GM20431 (cell line): ENCODE measurements around the gene SAMD4B.
"Not testable (repeated sequence)": the region's sequence is repeated elsewhere in the genome, so short reads cannot be mapped to it uniquely, and the experiment has no call there.

Experiments used
- in situ Hi-C: fragments of 300-500 bp; cut with MseI, MboI; formaldehyde crosslinking; loops from one replicate; pipeline ENCODE4 v1.15.0; 2020; ENCODE audit warnings: low sequenced_read_pairs; ENCODE audit not compliant: unreplicated experiment

Gene SAMD4B

DNA sequence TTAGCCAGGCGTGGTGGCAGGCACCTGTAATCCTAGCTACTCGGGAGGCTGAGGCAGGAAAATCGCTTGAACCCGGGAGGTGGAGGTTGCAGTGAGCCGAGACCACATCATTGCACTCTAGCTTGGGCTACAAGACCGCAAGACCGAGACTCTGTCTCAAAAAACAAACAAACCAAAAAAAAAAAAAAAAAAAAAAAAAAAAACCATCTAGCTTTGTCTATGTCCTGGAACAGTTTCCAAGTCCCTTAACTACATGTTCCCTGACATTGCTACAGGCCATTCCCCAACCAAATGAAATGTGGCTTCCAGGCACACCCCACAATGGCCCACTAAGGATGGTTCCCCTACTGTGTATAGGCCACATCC lies 32.9 kb upstream of the SAMD4B start:
- in situ Hi-C loops, result not testable (repeated sequence)

- in situ Hi-C loops, result no loop called here
Measured at GRCh38 chr19:39310558-39311311, 31.5 kb upstream of the SAMD4B start.

GRCh38 chr19:39314016-39314728 lies 28.0 kb upstream of the SAMD4B start:
- in situ Hi-C loops, result no loop called here

DNA sequence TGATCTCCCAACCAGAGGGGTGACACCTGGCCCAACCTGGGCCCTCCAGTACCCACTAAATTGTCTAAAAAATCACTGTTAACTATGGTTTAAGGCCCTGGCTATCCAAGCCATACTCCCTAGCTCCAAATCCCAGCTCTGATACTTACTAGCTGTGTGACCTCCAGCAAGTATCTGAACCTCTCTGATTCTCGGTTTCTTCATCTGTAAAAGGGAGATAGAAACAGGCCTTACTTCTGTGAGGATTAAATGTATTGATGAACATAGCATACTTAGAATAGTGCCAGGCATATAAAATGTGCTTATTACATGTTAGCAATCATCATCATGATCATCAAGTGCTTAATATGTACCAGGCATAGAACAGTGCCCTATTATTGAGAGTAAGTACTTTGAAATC lies 26.3 kb upstream of the SAMD4B start:
- in situ Hi-C loops, result no loop called here

GRCh38 chr19:39316627-39317321 lies 25.4 kb upstream of the SAMD4B start:
- in situ Hi-C loops, result no loop called here

- in situ Hi-C loops, result no loop called here
Measured at GRCh38 chr19:39317476-39317875, 24.7 kb upstream of the SAMD4B start.

- in situ Hi-C loops, result no loop called here
Measured at GRCh38 chr19:39318071-39318470, 24.1 kb upstream of the SAMD4B start.

DNA sequence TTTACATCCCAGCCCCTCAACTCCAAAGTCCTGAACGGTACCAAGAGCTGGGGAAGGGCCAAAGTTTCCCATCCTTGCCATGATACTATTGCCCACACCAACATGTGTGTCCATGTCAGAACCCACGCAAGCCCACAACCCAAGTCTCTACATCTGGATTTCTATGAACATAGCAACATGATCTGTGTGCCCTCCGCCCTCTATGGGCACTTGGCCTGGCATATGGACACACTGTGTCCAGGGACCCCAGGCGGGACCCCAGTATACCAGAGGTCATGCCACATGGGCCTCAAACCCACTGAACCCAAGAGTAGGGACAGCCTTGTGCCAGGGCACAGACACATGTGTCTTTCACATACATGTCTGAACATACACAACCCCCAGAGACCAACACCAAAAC lies 23.5 kb upstream of the SAMD4B start:
- in situ Hi-C loops, result no loop called here

- in situ Hi-C loops, result no loop called here
Measured at GRCh38 chr19:39319098-39319891, 22.9 kb upstream of the SAMD4B start.

- in situ Hi-C loops, result loop anchor here (10.0 kb wide), 1 partner anchor 205 kb away; no protein-coding TSS in a partner anchor
Measured at GRCh38 chr19:39319892-39320248, 22.4 kb upstream of the SAMD4B start.

DNA sequence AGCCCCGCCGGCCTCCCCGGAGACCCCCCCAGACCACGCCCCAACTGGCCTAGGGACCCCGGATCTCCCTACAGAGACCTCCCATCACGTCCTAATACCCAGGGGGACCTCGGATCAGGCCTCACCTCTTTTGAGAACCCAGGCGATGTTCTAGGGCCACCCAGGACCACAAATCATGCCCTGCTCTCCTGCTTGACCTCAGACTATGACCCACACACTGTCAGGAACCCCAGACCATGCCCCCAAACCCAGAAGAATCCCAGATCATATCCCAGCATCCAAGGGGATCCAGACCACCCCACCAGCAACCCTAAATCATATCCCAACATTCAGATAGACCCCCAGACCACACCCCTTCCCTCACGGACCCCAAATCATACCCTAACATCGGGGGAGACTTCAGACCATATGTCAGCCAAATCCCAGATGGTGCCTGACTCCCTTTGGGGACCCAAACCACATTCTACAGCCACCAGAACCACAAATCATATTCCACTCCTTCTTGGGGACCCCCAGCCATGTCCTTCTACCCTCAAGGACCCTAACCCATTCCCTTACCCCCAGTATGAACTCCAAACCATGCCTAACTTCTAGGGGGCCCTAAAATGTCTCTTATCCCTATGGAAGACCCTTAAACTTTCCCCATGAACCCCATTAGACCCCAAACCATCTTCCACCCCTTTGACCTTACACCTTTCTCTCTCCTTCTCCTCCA lies 20.9 kb upstream of the SAMD4B start:
- in situ Hi-C loops, result loop anchor here (10.0 kb wide), 1 partner anchor 206 kb away; no protein-coding TSS in a partner anchor

DNA sequence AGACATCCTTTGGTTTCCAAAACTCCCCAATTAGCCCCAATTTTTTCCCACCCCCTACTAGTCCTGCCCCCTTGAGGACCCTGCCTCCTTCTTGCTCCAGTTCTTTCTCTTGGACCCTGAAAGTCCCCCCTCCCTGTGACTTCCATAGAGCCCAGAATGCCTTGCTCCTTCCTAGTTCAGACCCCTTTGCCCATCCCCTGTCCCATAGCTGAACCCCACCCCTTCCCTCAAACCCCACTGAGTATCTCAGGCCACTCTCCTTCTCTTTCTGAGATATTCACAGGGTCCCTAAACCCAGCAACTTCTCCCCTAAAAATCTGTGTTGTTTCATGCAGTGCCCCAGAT lies 20.4 kb upstream of the SAMD4B start:
- in situ Hi-C loops, result loop anchor here (10.0 kb wide), 1 partner anchor 207 kb away; no protein-coding TSS in a partner anchor

DNA sequence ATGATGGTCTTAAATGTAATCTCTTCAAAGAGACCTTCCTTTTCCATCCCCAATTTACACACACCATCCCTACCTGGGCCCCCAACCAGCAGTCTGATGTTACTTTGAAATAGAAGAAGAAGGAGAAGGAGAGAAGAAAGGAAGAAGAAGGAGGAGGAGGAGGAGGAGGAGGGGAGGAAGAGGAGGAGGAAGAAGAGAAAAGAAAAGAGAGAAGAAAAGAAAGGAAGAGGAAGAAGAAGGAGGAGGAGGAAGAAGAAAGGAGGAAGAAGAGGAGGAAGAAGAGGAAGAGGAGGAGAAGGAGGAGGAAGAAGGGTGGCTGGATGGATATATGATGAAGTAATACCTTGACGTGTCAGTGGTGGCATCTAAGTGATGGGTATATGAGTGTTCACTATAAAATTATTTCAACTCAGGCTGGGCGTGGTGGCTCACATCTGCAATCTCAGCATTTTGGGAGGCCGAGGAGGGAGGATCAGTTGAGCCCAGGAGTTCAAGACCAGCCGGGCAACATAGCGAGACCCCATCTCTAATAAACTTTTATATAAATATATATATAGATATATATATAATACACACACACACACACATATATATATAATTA lies 17.9 kb upstream of the SAMD4B start:
- in situ Hi-C loops, result loop anchor here (10.0 kb wide), 1 partner anchor 210 kb away; no protein-coding TSS in a partner anchor

DNA sequence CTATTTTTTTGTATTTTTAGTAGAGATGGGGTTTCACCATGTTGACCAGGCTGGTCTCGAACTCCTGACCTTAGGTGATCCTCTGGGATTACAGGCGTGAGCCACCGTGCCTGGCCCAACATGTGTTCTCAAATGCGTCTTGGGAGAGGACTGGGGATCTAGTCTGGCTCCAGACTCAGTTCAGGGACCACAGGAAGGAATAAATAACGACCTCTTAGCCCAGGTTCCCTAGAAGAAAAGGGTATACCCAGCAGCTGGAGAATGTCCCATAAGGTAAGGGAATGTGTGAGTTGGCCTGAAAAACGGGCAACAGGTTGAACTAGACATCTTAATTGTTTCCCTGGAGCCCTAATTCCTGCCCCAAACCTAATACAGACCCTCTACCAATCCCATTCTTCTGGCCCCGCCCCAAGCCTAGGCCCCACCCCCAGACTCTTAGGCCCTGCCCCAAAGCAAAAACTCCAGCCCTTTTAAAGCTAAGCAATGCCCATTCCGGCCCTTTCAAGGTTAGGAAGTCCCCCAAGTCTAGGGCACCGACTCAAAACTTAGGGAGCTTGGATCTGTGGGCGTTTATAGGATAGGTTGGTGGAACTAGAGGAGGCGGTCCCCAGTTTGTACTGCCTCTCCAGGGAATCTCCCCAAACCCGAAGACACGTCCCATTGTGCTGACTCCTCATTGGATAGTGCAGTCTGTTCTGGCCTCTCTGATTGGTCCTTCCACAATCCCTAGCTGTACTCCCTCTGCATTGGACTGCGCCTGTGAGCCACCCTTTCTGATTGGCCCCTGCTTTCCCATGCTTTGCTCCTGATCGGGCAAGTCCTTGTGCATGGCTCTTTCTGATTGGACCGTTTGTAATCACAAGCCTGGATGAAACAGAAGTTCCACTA lies 16.2 kb upstream of the SAMD4B start:
- in situ Hi-C loops, result loop anchor here (10.0 kb wide), 1 partner anchor 211 kb away; no protein-coding TSS in a partner anchor

DNA sequence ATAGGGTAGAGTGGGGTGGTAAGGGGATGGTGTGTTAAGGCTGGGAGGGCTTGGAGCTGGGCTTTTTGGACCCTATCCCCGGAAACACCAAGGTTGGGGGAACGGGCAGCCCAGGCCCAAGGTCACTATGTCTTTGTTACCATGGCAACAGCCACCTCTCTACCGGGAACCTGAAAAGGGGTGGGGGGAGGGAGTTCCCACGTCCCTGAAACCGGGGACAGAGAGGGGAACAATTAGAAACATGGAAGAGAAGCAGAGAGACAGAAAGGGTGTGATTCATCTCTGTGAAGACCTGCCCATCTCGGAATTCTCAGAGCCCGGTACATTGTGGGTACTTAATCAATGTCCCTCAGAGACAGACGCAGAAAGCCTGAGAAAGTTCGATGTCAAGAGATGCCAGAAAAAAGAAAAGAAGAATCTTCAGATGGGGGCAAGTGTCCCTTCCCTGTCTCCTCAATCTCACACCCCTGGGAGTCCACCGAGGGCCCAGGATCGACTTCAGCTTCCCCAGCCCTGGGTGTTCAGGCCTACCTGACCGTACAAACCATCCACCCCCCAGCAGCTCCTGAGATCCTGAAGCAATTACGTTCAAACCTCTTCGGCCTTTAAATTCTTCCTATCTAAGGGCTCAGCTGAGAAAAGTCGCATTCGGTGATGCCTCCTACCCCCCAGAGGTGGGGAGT lies 14.7 kb upstream of the SAMD4B start:
- in situ Hi-C loops, result loop anchor here (10.0 kb wide), 1 partner anchor 213 kb away; no protein-coding TSS in a partner anchor

GRCh38 chr19:39328046-39328705 lies 14.0 kb upstream of the SAMD4B start:
- in situ Hi-C loops, result loop anchor here (10.0 kb wide), 1 partner anchor 213 kb away; no protein-coding TSS in a partner anchor

DNA sequence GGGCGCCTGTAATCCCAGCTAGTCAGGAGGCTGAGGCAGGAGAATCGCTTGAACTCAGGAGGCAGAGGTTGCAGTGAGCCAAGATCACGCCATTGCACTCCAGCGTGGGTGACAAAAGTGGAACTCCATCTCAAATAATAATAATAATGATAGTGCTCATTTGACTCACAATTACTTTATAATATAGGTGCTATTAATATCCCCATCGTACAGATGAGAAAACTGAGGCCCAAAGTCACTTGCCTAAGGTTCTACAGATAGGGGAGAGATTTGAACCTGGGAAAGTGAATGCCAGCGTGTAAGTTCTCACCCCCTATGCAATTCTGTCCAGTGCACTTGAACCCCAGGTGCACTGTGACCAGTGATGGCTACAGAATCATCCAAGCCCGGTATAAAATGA lies 12.3 kb upstream of the SAMD4B start:
- in situ Hi-C loops, result loop anchor here (10.0 kb wide), 1 partner anchor 215 kb away; no protein-coding TSS in a partner anchor
